HepG2 (cell line): ENCODE data around the gene TH. TPM values are rescaled to one million over a fixed set of nuclear protein-coding genes. Genes with fewer than 3 reads are reported as not detected.

Source experiments
- DPF2 ChIP-seq: sonication (generic); formaldehyde crosslinking; IDR thresholded peaks from 2 replicates; pipeline ENCODE4 v1.4.0; 2020; ENCODE audit warnings: mild to moderate bottlenecking, low read depth, missing genetic modification reagents, borderline replicate concordance
- EP300 ChIP-seq, 3 experiments: sonication (generic) in 1 of 3; formaldehyde crosslinking in 1 of 3; IDR thresholded peaks; 2 replicates each; pipeline versions ENCODE4 v1.5.1 to v1.6.1; 2011 to 2020; ENCODE audit warnings: low read depth in 2 of 3, low read length in 2 of 3, borderline replicate concordance in 1 of 3, improper control_type of control experiment in 1 of 3, mild to moderate bottlenecking in 1 of 3, missing genetic modification reagents in 1 of 3, moderate library complexity in 1 of 3
- HMG20A ChIP-seq: IDR thresholded peaks from 2 replicates; pipeline ENCODE4 v1.6.1; 2016; ENCODE audit warnings: borderline replicate concordance
- IKZF4 ChIP-seq: sonication (generic); formaldehyde crosslinking; IDR thresholded peaks from 2 replicates; pipeline ENCODE4 v1.5.1; 2020; ENCODE audit warnings: borderline replicate concordance, mild to moderate bottlenecking, low read depth, missing genetic modification reagents; ENCODE audit errors: not compliant biosample characterization
- KAT2B ChIP-seq: fragments of 150-350 bp; IDR thresholded peaks from 2 replicates; pipeline ENCODE4 v1.6.1; 2014; ENCODE audit warnings: low read depth, low read length, borderline replicate concordance
- KMT2B ChIP-seq: IDR thresholded peaks from 2 replicates; pipeline ENCODE4 v1.6.1; 2016; ENCODE audit warnings: missing genetic modification reagents, missing compliant biosample characterization
- MTERF4 ChIP-seq: sonication (generic); formaldehyde crosslinking; IDR thresholded peaks from 2 replicates; pipeline ENCODE4 v1.8.0; 2023; ENCODE audit warnings: mild to moderate bottlenecking, missing genetic modification reagents
- PRDM4 ChIP-seq: sonication (generic); formaldehyde crosslinking; IDR thresholded peaks from 2 replicates; pipeline ENCODE4 v1.9.0; 2021; ENCODE audit warnings: missing genetic modification reagents, borderline replicate concordance
- RELA ChIP-seq: sonication (generic); formaldehyde crosslinking; IDR thresholded peaks from 2 replicates; pipeline ENCODE4 v1.4.0; 2020; ENCODE audit warnings: missing genetic modification reagents
- ZNF772 ChIP-seq: sonication (generic); formaldehyde crosslinking; IDR thresholded peaks from 2 replicates; pipeline ENCODE4 v1.5.0; 2020; ENCODE audit warnings: mild to moderate bottlenecking, missing genetic modification reagents
- ZNF816 ChIP-seq: sonication (generic); formaldehyde crosslinking; IDR thresholded peaks from 2 replicates; pipeline ENCODE4 v1.8.0; 2022; ENCODE audit warnings: missing genetic modification reagents, mild to moderate bottlenecking, borderline replicate concordance
- polyA plus RNA-seq, 8 experiments: library from polyadenylated mRNA; depleted of rRNA in 3 of 8; stranded (reverse) in 7 of 8; unstranded in 1 of 8; fragments of >200 nt; fragmentation: Illumina TruSeq in 4 of 8; extraction: Trizol in 4 of 8; gene quantifications; 2 replicates each; pipeline versions ENCODE4 v1.2.1 to v1.2.3, GENCODE V29; 2011 to 2016; ENCODE audit warnings: low read depth in 4 of 8, missing spikeins in 1 of 8, mixed read lengths in 1 of 8; ENCODE audit not compliant: insufficient read depth in 1 of 8
- total RNA-seq, 5 experiments: library from RNA; depleted of rRNA; stranded (reverse); fragments of >200 nt; fragmentation: Illumina TruSeq; extraction: Trizol; gene quantifications; 2 replicates each; pipeline ENCODE4 v1.2.3, GENCODE V29; 2016; ENCODE audit warnings: low read depth in 1 of 5
- TF ChIP-seq, protein P1 (sequence below): sonication (generic); formaldehyde crosslinking; IDR thresholded peaks from 2 replicates; pipeline ENCODE4 v1.5.0; 2020; ENCODE audit warnings: missing genetic modification reagents

Gene TH
- total and polyA plus RNA-seq, 2 of the 13 experiments (the other 11 are each of a cell fraction or from before 2014, with no cell fraction given) = 0.36 TPM; not detected in 1

- TF ChIP-seq RELA (CRISPR knock-in tag) (no peak), HMG20A (no peak), KAT2B (no peak), ZNF772 (CRISPR knock-in tag) (no peak), PRDM4 (CRISPR knock-in tag) (no peak), MTERF4 (CRISPR knock-in tag) (no peak), KMT2B (CRISPR knock-in tag) (no peak), IKZF4 (CRISPR knock-in tag) (no peak), ZNF816 (CRISPR knock-in tag) (no peak), DPF2 (CRISPR knock-in tag) (no peak), EP300 (IDR thresholded peaks at IDR 0.05; ENCODE audit: low read depth in 2 of 2, low read length in 2 of 2) (no peak), EP300 (CRISPR knock-in tag; IDR thresholded peaks at IDR 0.05; ENCODE audit: borderline replicate concordance) (no peak)
- TF ChIP-seq, protein P1, sequence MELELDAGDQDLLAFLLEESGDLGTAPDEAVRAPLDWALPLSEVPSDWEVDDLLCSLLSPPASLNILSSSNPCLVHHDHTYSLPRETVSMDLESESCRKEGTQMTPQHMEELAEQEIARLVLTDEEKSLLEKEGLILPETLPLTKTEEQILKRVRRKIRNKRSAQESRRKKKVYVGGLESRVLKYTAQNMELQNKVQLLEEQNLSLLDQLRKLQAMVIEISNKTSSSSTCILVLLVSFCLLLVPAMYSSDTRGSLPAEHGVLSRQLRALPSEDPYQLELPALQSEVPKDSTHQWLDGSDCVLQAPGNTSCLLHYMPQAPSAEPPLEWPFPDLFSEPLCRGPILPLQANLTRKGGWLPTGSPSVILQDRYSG (CRISPR knock-in tag) = no peak
- TF ChIP-seq, all 625 proteins: peak for 0
Observed at GRCh38 chr11:2219318-2220017, 47.9 kb upstream of the TH start (continued).
